HCT116 (cell line): ENCODE measurements around the gene EFCAB5.

Source experiments
- EZH2 ChIP-seq: fragments of 200-600 bp; sonication (generic); IDR thresholded peaks from 2 replicates; pipeline ENCODE4 v1.6.1; 2017; ENCODE audit warnings: antibody characterized with exemption, mixed run types
- RAD21 ChIP-seq: IDR thresholded peaks from 2 replicates; pipeline ENCODE4 v1.6.1; 2012; ENCODE audit warnings: low read depth, mild to moderate bottlenecking
- SIN3A ChIP-seq: IDR thresholded peaks from 2 replicates; pipeline ENCODE4 v1.6.1; 2012; ENCODE audit warnings: low read depth
- TF ChIP-seq, protein P1 (sequence below), 3 experiments: fragments of 200-600 bp in 1 of 3; sonication (generic) in 1 of 3; IDR thresholded peaks in 2 of 3; conservative IDR thresholded peaks in 1 of 3; 2 replicates each; pipeline ENCODE4 v1.5.1; 2012 to 2017; ENCODE audit warnings: low read depth in 2 of 3, low read length in 2 of 3, antibody characterized with exemption in 1 of 3, borderline replicate concordance in 1 of 3, control low read depth in 1 of 3, mild to moderate bottlenecking in 1 of 3, mixed read lengths in 1 of 3, mixed run types in 1 of 3, moderate library complexity in 1 of 3; ENCODE audit not compliant: insufficient read depth in 1 of 3

DNA sequence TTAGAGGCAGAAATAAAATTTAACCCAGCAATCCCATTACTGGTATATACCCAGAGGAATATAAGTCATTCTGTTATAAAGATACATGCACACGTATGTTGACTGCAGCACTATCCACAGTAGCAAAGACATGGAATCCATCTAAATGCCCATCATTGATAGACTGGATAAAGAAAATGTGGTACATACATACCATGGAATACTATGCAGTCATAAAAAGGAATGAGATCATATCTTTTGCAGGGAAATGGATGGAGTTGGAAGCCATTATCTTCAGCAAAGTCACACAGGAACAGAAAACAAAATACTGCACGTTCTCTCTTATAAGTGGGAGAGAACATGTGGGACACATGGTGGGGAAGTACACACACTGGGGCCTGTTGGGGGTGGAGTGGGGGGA is 34.5 kb upstream of the EFCAB5 start:
- TF ChIP-seq, protein P1, sequence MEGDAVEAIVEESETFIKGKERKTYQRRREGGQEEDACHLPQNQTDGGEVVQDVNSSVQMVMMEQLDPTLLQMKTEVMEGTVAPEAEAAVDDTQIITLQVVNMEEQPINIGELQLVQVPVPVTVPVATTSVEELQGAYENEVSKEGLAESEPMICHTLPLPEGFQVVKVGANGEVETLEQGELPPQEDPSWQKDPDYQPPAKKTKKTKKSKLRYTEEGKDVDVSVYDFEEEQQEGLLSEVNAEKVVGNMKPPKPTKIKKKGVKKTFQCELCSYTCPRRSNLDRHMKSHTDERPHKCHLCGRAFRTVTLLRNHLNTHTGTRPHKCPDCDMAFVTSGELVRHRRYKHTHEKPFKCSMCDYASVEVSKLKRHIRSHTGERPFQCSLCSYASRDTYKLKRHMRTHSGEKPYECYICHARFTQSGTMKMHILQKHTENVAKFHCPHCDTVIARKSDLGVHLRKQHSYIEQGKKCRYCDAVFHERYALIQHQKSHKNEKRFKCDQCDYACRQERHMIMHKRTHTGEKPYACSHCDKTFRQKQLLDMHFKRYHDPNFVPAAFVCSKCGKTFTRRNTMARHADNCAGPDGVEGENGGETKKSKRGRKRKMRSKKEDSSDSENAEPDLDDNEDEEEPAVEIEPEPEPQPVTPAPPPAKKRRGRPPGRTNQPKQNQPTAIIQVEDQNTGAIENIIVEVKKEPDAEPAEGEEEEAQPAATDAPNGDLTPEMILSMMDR (IDR thresholded peaks at IDR 0.05 in 2 of 3, conservative IDR thresholded peaks at IDR 0.05 in 1 of 3; ENCODE audit: borderline replicate concordance in 1 of 3, insufficient read depth in 1 of 3, low read depth in 2 of 3, low read length in 2 of 3): no peak
- no peak for TF ChIP-seq SIN3A
- no peak for TF ChIP-seq RAD21
- TF ChIP-seq EZH2: no peak
